ENCODE measurements around the gene MYORG. TPM values are rescaled to one million over a fixed set of nuclear protein-coding genes. Genes with fewer than 3 reads are reported as not detected.

MYORG gene
- total and polyA plus RNA-seq, 4 donors, result 11.4 to 26.6 (median 19.3) TPM

DNA sequence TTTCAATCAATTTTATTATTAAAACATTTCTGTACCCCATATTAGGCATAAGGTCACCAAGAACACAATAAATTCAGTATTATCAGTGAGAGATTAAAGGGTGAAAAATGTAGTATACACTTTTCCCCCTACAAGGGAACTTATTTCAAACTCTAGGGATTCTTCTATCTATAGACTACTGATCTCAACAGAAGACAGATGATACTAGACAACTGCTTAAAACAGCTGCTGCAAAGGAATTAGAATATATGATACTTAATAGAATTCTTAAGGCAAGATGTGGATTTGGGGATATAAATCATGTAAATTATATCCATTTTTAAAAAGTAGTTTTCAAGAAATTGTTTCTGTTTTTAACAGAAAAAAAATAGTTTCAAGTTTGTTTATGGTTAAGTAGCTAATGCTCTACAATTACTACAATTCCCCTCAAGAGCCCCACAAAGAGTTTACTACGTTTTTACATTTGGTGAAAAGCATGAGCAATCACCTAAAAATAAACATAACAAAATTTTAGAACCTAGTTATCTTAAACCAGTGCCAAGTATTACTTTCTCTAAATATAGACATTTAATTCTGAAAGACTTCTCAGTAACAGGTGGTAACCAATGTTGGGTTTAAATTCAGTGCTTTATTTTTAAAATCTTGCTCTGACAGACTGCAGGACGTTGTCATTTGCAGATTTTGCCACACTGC lies 53.7 kb downstream of the MYORG start:
- Histone ChIP-seq H3K36me3 (ENCODE audit: control insufficient read depth in 4 of 4, insufficient read depth in 3 of 4, low read depth in 1 of 4, low read length in 3 of 4) (no peaks in the 10 kb centered on the region), H3K9ac (ENCODE audit: low read depth in 1 of 2, low read length in 2 of 2) (no peak overlapping the region), H3K27ac (ENCODE audit: low read depth in 1 of 2, low read length in 2 of 2) (no peak overlapping the region), H3K27me3 (ENCODE audit: control insufficient read depth in 4 of 4, insufficient read depth in 4 of 4, low read length in 3 of 4) (no peaks in the 10 kb centered on the region), H3K9me3 (ENCODE audit: control insufficient read depth in 4 of 4, low read length in 3 of 4) (no peaks in the 10 kb centered on the region), H3K4me1 (ENCODE audit: control insufficient read depth in 4 of 4, insufficient read depth in 4 of 4, low read length in 3 of 4) (no peaks in the 10 kb centered on the region), H3K4me3 (ENCODE audit: low read depth in 1 of 3, low read length in 3 of 3) (no peak overlapping the region)
- TF ChIP-seq, protein P1, sequence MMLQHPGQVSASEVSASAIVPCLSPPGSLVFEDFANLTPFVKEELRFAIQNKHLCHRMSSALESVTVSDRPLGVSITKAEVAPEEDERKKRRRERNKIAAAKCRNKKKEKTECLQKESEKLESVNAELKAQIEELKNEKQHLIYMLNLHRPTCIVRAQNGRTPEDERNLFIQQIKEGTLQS (IDR thresholded peaks at IDR 0.05), result no peak
- TF ChIP-seq FOXA2 (IDR thresholded peaks at IDR 0.05), result no peak
- no peak for TF ChIP-seq RAD21 (IDR thresholded peaks at IDR 0.05)
- no peak for TF ChIP-seq SP1 (IDR thresholded peaks at IDR 0.05)
- no peak for TF ChIP-seq YY1 (IDR thresholded peaks at IDR 0.05)
- no peak for TF ChIP-seq HNF4G (IDR thresholded peaks at IDR 0.05)
- no peak for TF ChIP-seq HNF4A (conservative IDR thresholded peaks at IDR 0.05)
- TF ChIP-seq, protein P2, sequence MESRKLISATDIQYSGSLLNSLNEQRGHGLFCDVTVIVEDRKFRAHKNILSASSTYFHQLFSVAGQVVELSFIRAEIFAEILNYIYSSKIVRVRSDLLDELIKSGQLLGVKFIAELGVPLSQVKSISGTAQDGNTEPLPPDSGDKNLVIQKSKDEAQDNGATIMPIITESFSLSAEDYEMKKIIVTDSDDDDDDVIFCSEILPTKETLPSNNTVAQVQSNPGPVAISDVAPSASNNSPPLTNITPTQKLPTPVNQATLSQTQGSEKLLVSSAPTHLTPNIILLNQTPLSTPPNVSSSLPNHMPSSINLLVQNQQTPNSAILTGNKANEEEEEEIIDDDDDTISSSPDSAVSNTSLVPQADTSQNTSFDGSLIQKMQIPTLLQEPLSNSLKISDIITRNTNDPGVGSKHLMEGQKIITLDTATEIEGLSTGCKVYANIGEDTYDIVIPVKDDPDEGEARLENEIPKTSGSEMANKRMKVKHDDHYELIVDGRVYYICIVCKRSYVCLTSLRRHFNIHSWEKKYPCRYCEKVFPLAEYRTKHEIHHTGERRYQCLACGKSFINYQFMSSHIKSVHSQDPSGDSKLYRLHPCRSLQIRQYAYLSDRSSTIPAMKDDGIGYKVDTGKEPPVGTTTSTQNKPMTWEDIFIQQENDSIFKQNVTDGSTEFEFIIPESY (IDR thresholded peaks at IDR 0.05), result no peak
- TF ChIP-seq GABPA (IDR thresholded peaks at IDR 0.05 in 1 of 2, conservative IDR thresholded peaks at IDR 0.05 in 1 of 2), result no peak
- TF ChIP-seq FOXA1 (IDR thresholded peaks at IDR 0.05), result no peak
- TF ChIP-seq TAF1 (conservative IDR thresholded peaks at IDR 0.05), result no peak
- no peak for DNase-seq (ENCODE audit: low spot score)
- 87% methylated on average over 2 of the region's 2 CpGs for whole genome bisulfite sequencing

DNA sequence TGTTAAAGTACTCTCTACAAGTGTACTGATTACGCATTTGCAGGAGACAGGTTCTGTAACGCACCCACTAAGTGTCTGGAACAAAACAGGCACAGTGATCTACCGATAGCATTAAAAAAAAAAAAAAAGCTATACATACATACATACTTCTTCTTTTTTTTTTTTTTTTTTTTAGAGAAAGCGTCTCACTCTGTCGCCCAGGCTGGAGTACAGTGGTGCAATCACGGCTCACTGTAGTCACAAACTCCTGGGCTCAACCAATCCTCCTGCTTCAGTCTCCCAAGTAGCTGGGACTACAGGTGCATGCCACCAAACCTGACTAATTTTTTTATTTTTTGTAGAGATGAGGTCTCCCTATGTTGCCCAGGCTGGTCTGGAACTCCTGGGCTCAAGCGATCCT lies 55.2 kb downstream of the MYORG start:
- H3K9me3 ChIP-seq (ENCODE audit: control insufficient read depth in 4 of 4, low read length in 3 of 4), result no peaks in the 10 kb centered on the region
- no peak for DNase-seq (ENCODE audit: low spot score)
- no peaks in the 10 kb centered on the region for H3K27me3 ChIP-seq (ENCODE audit: control insufficient read depth in 4 of 4, insufficient read depth in 4 of 4, low read length in 3 of 4)
- no peaks in the 10 kb centered on the region for H3K4me1 ChIP-seq (ENCODE audit: control insufficient read depth in 4 of 4, insufficient read depth in 4 of 4, low read length in 3 of 4)
- TF ChIP-seq, protein P1 (IDR thresholded peaks at IDR 0.05), result no peak
- TF ChIP-seq SP1 (IDR thresholded peaks at IDR 0.05) (no peak), RXRA (IDR thresholded peaks at IDR 0.05) (no peak)
- no peaks in the 10 kb centered on the region for H3K36me3 ChIP-seq (ENCODE audit: control insufficient read depth in 4 of 4, insufficient read depth in 3 of 4, low read depth in 1 of 4, low read length in 3 of 4)
- no peak overlapping the region for H3K27ac ChIP-seq (ENCODE audit: low read depth in 1 of 2, low read length in 2 of 2)
- H3K4me3 ChIP-seq (ENCODE audit: low read depth in 1 of 3, low read length in 3 of 3), result no peak overlapping the region
- no peak overlapping the region for H3K9ac ChIP-seq (ENCODE audit: low read depth in 1 of 2, low read length in 2 of 2)
- 94% methylated on average over 7 of the region's 7 CpGs for WGBS

DNA sequence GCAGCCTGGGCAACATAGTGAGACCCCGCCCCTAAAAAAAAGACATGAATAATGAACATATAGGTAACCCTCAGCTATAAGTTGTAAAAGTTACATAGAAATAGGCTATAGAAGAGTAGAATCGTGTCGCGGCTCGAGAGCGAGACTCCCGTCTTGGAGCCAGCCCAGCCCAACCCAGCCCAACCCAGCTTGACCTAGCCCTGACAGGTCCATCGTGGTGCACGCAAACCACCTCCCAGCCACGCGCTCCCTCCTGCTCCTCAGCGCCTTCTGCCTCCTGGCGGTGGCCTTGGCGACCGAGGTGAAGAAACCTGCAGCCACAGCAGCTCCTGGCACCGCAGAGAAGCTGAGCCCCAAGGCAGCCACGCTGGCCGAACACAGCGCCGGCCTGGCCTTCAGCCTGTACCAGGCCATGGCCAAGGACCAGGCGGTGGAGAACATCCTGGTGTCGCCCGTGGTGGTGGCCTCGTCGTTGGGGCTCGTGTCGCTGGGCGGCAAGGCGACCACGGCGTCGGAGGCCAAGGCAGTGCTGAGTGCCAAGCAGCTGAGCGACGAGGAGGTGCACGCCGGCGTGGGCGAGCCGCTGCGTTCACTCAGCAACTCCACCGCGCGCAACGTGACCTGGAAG lies 58.4 kb downstream of the MYORG start:
- 97% methylated on average over 44 of the region's 44 CpGs for WGBS
- DNase-seq (ENCODE audit: low spot score), result no peak

More for the DNA sequence above, 58.4 kb downstream of the MYORG start:
- H3K27ac ChIP-seq (ENCODE audit: low read depth in 1 of 2, low read length in 2 of 2), result no peak overlapping the region
- no peaks in the 10 kb centered on the region for H3K4me1 ChIP-seq (ENCODE audit: control insufficient read depth in 4 of 4, insufficient read depth in 4 of 4, low read length in 3 of 4)
- H3K9me3 ChIP-seq (ENCODE audit: control insufficient read depth in 4 of 4, low read length in 3 of 4), result no peaks in the 10 kb centered on the region
- H3K4me3 ChIP-seq (ENCODE audit: low read depth in 1 of 3, low read length in 3 of 3), result no peak overlapping the region
- H3K9ac ChIP-seq (ENCODE audit: low read depth in 1 of 2, low read length in 2 of 2), result no peak overlapping the region
- H3K36me3 ChIP-seq (ENCODE audit: control insufficient read depth in 4 of 4, insufficient read depth in 3 of 4, low read depth in 1 of 4, low read length in 3 of 4), result no peaks in the 10 kb centered on the region
- TF ChIP-seq JUND (IDR thresholded peaks at IDR 0.05) (no peak), SP1 (IDR thresholded peaks at IDR 0.05) (no peak), NR2F2 (IDR thresholded peaks at IDR 0.05) (no peak), TAF1 (conservative IDR thresholded peaks at IDR 0.05) (no peak)
- H3K27me3 ChIP-seq (ENCODE audit: control insufficient read depth in 4 of 4, insufficient read depth in 4 of 4, low read length in 3 of 4), result no peaks in the 10 kb centered on the region

All from liver (tissue), 9 donors.